ENCODE measurements around the gene AOX1.

The AOX1 gene

DNA sequence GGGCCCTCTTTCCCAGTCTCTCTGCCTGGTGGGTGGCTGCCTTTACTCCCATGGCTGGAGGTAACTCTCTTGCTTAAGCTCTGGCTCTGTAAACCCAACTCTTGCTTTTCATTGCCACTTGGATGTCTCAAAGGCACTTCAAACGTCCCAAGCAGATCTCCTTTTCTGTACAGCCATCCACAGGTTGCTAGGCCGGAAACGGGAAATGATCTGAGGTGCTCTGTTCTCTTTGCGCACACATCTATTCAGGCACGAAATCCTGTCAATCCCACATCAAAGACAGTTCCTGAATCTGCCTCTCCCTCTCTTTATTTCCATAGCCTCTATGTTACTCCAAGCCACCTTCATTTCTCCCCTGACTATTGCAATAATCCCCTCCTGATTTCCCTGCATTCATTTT, 87.4 kb downstream of the AOX1 start:
- WGBS (ENCODE audit: insufficient coverage) = 80% methylated on average over 5 of the region's 5 CpGs
- CTCF ChIA-PET = no interaction called here

DNA sequence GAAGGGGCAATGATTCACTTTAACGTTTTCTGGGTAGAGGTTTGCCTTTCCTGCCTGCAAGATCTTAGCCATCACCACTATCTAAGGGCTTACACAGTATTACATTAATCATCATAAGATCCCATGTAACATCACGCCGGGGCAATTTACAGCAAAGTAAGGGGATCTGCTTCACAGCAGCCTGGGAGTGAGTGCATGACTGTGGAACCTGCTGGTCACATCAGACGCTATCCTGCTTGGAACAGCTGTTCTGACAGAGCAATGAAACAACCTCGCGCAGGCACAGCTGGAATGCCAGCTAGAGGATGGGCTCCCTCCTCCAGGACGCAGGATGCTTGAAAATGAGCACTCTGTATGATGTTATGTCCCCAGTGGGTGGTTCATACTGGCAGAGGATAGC, 89.0 kb downstream of the AOX1 start:
- 100% methylated on average over 6 of the region's 7 CpGs for WGBS (ENCODE audit: insufficient coverage)
- DNase-seq = no peak
- ChIA-PET CTCF (no interaction called here), POLR2A (no interaction called here)
- Histone ChIP-seq H3K9me3 (ENCODE audit: control extremely low read depth in 1 of 5, control insufficient read depth in 4 of 5, insufficient read depth in 2 of 5, low read depth in 1 of 5, low read length in 4 of 5) (no peaks in the 10 kb centered on the region), H3K4me1 (ENCODE audit: control extremely low read depth in 1 of 4, control insufficient read depth in 4 of 4, insufficient read depth in 4 of 4, low read length in 3 of 4) (peaks cover 3 to 24% (median 9%) of the 10 kb centered on the region in 4 experiments), H3K27ac (ENCODE audit: insufficient read depth in 1 of 2, low read depth in 1 of 2, low read length in 2 of 2, poor library complexity in 1 of 2, severe bottlenecking in 2 of 2) (no peak overlapping the region), H3K4me3 (ENCODE audit: control insufficient read depth in 1 of 7, extremely low read depth in 1 of 7, insufficient read depth in 4 of 7, low read depth in 2 of 7, low read length in 6 of 7) (no peak overlapping the region), H3K27me3 (replicated peaks in 2 of 5; ENCODE audit: control insufficient read depth in 4 of 5, insufficient read depth in 5 of 5, low read length in 4 of 5) (no peaks in the 10 kb centered on the region), H3K36me3 (ENCODE audit: control insufficient read depth in 4 of 4, insufficient read depth in 4 of 4, low read length in 3 of 4) (no peaks in the 10 kb centered on the region)

More for the DNA sequence above, 87.4 kb downstream of the AOX1 start:
- H3K36me3 ChIP-seq (ENCODE audit: control insufficient read depth in 4 of 4, insufficient read depth in 4 of 4, low read length in 3 of 4) = no peaks in the 10 kb centered on the region
- no peaks in the 10 kb centered on the region for H3K9me3 ChIP-seq (ENCODE audit: control extremely low read depth in 1 of 5, control insufficient read depth in 4 of 5, insufficient read depth in 2 of 5, low read depth in 1 of 5, low read length in 4 of 5)
- POLR2A ChIA-PET = no interaction called here
- H3K4me1 ChIP-seq (ENCODE audit: control extremely low read depth in 1 of 4, control insufficient read depth in 4 of 4, insufficient read depth in 4 of 4, low read length in 3 of 4) = peaks cover 3 to 27% (median 10%) of the 10 kb centered on the region in 4 experiments
- no peaks in the 10 kb centered on the region for H3K27me3 ChIP-seq (replicated peaks in 2 of 5; ENCODE audit: control insufficient read depth in 4 of 5, insufficient read depth in 5 of 5, low read length in 4 of 5)
- no peak for DNase-seq
- no peak overlapping the region for H3K27ac ChIP-seq (ENCODE audit: insufficient read depth in 1 of 2, low read depth in 1 of 2, low read length in 2 of 2, poor library complexity in 1 of 2, severe bottlenecking in 2 of 2)
- H3K4me3 ChIP-seq (ENCODE audit: control insufficient read depth in 1 of 7, extremely low read depth in 1 of 7, insufficient read depth in 4 of 7, low read depth in 2 of 7, low read length in 6 of 7) = no peak overlapping the region

- H3K27me3 ChIP-seq (replicated peaks in 2 of 5; ENCODE audit: control insufficient read depth in 4 of 5, insufficient read depth in 5 of 5, low read length in 4 of 5) = no peaks in the 10 kb centered on the region
- H3K4me3 ChIP-seq (ENCODE audit: control insufficient read depth in 1 of 7, extremely low read depth in 1 of 7, insufficient read depth in 4 of 7, low read depth in 2 of 7, low read length in 6 of 7) = no peak overlapping the region
- 88% methylated on average over 1 of the region's 2 CpGs for WGBS (ENCODE audit: insufficient coverage)
- CTCF ChIA-PET = interaction anchor here (0.9 kb wide), 1 partner anchor 25 kb away, joined by 3 read pairs; no protein-coding TSS in a partner anchor
- no peaks in the 10 kb centered on the region for H3K9me3 ChIP-seq (ENCODE audit: control extremely low read depth in 1 of 5, control insufficient read depth in 4 of 5, insufficient read depth in 2 of 5, low read depth in 1 of 5, low read length in 4 of 5)
- POLR2A ChIA-PET = no interaction called here
- peaks cover 3 to 15% (median 9%) of the 10 kb centered on the region in 4 experiments for H3K4me1 ChIP-seq (ENCODE audit: control extremely low read depth in 1 of 4, control insufficient read depth in 4 of 4, insufficient read depth in 4 of 4, low read length in 3 of 4)
- DNase-seq = no peak
- H3K36me3 ChIP-seq (ENCODE audit: control insufficient read depth in 4 of 4, insufficient read depth in 4 of 4, low read length in 3 of 4) = no peaks in the 10 kb centered on the region
- H3K27ac ChIP-seq (ENCODE audit: insufficient read depth in 1 of 2, low read depth in 1 of 2, low read length in 2 of 2, poor library complexity in 1 of 2, severe bottlenecking in 2 of 2) = no peak overlapping the region
Observed at GRCh38 chr2:200677171-200677570, 91.4 kb downstream of the AOX1 start.

- DNase-seq = no peak
- Histone ChIP-seq H3K9me3 (ENCODE audit: control extremely low read depth in 1 of 5, control insufficient read depth in 4 of 5, insufficient read depth in 2 of 5, low read depth in 1 of 5, low read length in 4 of 5) (no peaks in the 10 kb centered on the region), H3K27ac (ENCODE audit: insufficient read depth in 1 of 2, low read depth in 1 of 2, low read length in 2 of 2, poor library complexity in 1 of 2, severe bottlenecking in 2 of 2) (no peak overlapping the region), H3K36me3 (ENCODE audit: control insufficient read depth in 4 of 4, insufficient read depth in 4 of 4, low read length in 3 of 4) (no peaks in the 10 kb centered on the region), H3K4me3 (ENCODE audit: control insufficient read depth in 1 of 7, extremely low read depth in 1 of 7, insufficient read depth in 4 of 7, low read depth in 2 of 7, low read length in 6 of 7) (no peak overlapping the region), H3K4me1 (ENCODE audit: control extremely low read depth in 1 of 4, control insufficient read depth in 4 of 4, insufficient read depth in 4 of 4, low read length in 3 of 4) (peaks cover 3 to 11% (median 9%) of the 10 kb centered on the region in 4 experiments), H3K27me3 (replicated peaks in 2 of 5; ENCODE audit: control insufficient read depth in 4 of 5, insufficient read depth in 5 of 5, low read length in 4 of 5) (no peaks in the 10 kb centered on the region)
- CTCF ChIA-PET = no interaction called here
- 97% methylated on average over 6 of the region's 11 CpGs for WGBS (ENCODE audit: insufficient coverage)
- POLR2A ChIA-PET = no interaction called here
Observed at GRCh38 chr2:200677721-200678532, 92.1 kb downstream of the AOX1 start.

DNA sequence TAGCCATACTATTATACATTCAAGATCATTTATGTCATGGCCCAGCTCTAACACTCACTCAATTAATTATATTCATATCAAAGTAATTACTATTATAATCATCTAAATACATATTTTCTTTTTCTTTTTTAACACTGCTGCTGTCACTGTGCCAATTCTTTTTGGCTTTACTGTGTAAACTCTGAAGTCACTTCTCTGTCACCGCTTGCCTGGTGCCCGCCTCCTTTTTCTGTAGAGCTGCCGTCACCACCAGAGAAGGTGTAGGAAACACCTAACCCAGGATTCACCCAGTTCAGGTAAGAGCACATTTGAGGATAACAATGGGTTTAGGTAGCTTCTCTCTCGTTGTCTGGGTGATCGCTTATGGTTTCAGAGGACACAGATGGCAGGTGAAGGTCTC, 93.3 kb downstream of the AOX1 start:
- CTCF ChIA-PET = interaction anchor here (1.0 to 1.1 kb wide), 2 partner anchors 16 to 61 kb away, joined by 3 read pairs; no protein-coding TSS in a partner anchor

GRCh38 chr2:200679535-200679934, 93.7 kb downstream of the AOX1 start:
- no peaks in the 10 kb centered on the region for H3K27me3 ChIP-seq (replicated peaks in 2 of 5; ENCODE audit: control insufficient read depth in 4 of 5, insufficient read depth in 5 of 5, low read length in 4 of 5)
- H3K27ac ChIP-seq (ENCODE audit: insufficient read depth in 1 of 2, low read depth in 1 of 2, low read length in 2 of 2, poor library complexity in 1 of 2, severe bottlenecking in 2 of 2) = no peak overlapping the region
- DNase-seq = no peak
- ChIA-PET CTCF (interaction anchor here (0.6 to 1.1 kb wide), 3 partner anchors 16 to 390 kb away, joined by 3 read pairs; no protein-coding TSS in a partner anchor), POLR2A (no interaction called here)
- 94% methylated on average over 3 of the region's 5 CpGs for WGBS (ENCODE audit: insufficient coverage)
- H3K4me3 ChIP-seq (ENCODE audit: control insufficient read depth in 1 of 7, extremely low read depth in 1 of 7, insufficient read depth in 4 of 7, low read depth in 2 of 7, low read length in 6 of 7) = no peak overlapping the region
- H3K9me3 ChIP-seq (ENCODE audit: control extremely low read depth in 1 of 5, control insufficient read depth in 4 of 5, insufficient read depth in 2 of 5, low read depth in 1 of 5, low read length in 4 of 5) = no peaks in the 10 kb centered on the region
- no peaks in the 10 kb centered on the region for H3K36me3 ChIP-seq (ENCODE audit: control insufficient read depth in 4 of 4, insufficient read depth in 4 of 4, low read length in 3 of 4)
- no peaks in the 10 kb centered on the region for H3K4me1 ChIP-seq (ENCODE audit: control extremely low read depth in 1 of 4, control insufficient read depth in 4 of 4, insufficient read depth in 4 of 4, low read length in 3 of 4)

More for the DNA sequence above, 93.3 kb downstream of the AOX1 start:
- no peaks in the 10 kb centered on the region for H3K27me3 ChIP-seq (replicated peaks in 2 of 5; ENCODE audit: control insufficient read depth in 4 of 5, insufficient read depth in 5 of 5, low read length in 4 of 5)
- WGBS (ENCODE audit: insufficient coverage) = 92% methylated on average over 2 of the region's 5 CpGs
- H3K27ac ChIP-seq (ENCODE audit: insufficient read depth in 1 of 2, low read depth in 1 of 2, low read length in 2 of 2, poor library complexity in 1 of 2, severe bottlenecking in 2 of 2) = no peak overlapping the region
- POLR2A ChIA-PET = no interaction called here
- no peak for DNase-seq
- no peaks in the 10 kb centered on the region for H3K36me3 ChIP-seq (ENCODE audit: control insufficient read depth in 4 of 4, insufficient read depth in 4 of 4, low read length in 3 of 4)
- H3K4me1 ChIP-seq (ENCODE audit: control extremely low read depth in 1 of 4, control insufficient read depth in 4 of 4, insufficient read depth in 4 of 4, low read length in 3 of 4) = no peaks in the 10 kb centered on the region
- no peaks in the 10 kb centered on the region for H3K9me3 ChIP-seq (ENCODE audit: control extremely low read depth in 1 of 5, control insufficient read depth in 4 of 5, insufficient read depth in 2 of 5, low read depth in 1 of 5, low read length in 4 of 5)
- H3K4me3 ChIP-seq (ENCODE audit: control insufficient read depth in 1 of 7, extremely low read depth in 1 of 7, insufficient read depth in 4 of 7, low read depth in 2 of 7, low read length in 6 of 7) = no peak overlapping the region

GRCh38 chr2:200681697-200682096, 95.9 kb downstream of the AOX1 start:
- Histone ChIP-seq H3K27me3 (replicated peaks in 2 of 5; ENCODE audit: control insufficient read depth in 4 of 5, insufficient read depth in 5 of 5, low read length in 4 of 5) (no peaks in the 10 kb centered on the region), H3K9me3 (ENCODE audit: control extremely low read depth in 1 of 5, control insufficient read depth in 4 of 5, insufficient read depth in 2 of 5, low read depth in 1 of 5, low read length in 4 of 5) (no peaks in the 10 kb centered on the region), H3K36me3 (ENCODE audit: control insufficient read depth in 4 of 4, insufficient read depth in 4 of 4, low read length in 3 of 4) (no peaks in the 10 kb centered on the region), H3K4me1 (ENCODE audit: control extremely low read depth in 1 of 4, control insufficient read depth in 4 of 4, insufficient read depth in 4 of 4, low read length in 3 of 4) (no peaks in the 10 kb centered on the region), H3K4me3 (ENCODE audit: control insufficient read depth in 1 of 7, extremely low read depth in 1 of 7, insufficient read depth in 4 of 7, low read depth in 2 of 7, low read length in 6 of 7) (no peak overlapping the region), H3K27ac (ENCODE audit: insufficient read depth in 1 of 2, low read depth in 1 of 2, low read length in 2 of 2, poor library complexity in 1 of 2, severe bottlenecking in 2 of 2) (no peak overlapping the region)
- ChIA-PET CTCF (no interaction called here), POLR2A (no interaction called here)
- DNase-seq = no peak
- no CpG with 5 or more reads among the region's 2 CpGs for WGBS (ENCODE audit: insufficient coverage)

All from common myeloid progenitor, CD34-positive (primary cell).